Endothelial cell of umbilical vein (primary cell): Measurements from ENCODE around the gene USH2A. TPM values are rescaled to one million over a fixed set of nuclear protein-coding genes. Genes with fewer than 3 reads are reported as not detected.

Experiments used
- BruUV-seq: library from RNA; stranded (reverse); fragments of 400-500 nt; replicated peaks from 2 replicates; lab custom pipeline; 2021; lab: Mats Ljungman, UMichigan
- CTCF ChIA-PET: fragments of 300-600, 350-600 bp; sonication (Branson Sonifier 250); formaldehyde crosslinking; loops from one replicate; lab custom pipeline; 2021; ENCODE audit warnings: antibody characterized with exemption, inconsistent platforms; lab: Charles Lee
- POLR2A ChIA-PET: fragments of 300-600, 350-600 bp; sonication (Branson Sonifier 250); formaldehyde crosslinking; loops from one replicate; lab custom pipeline; 2021; ENCODE audit warnings: antibody characterized with exemption, inconsistent platforms; lab: Charles Lee
- DNase-seq: peaks from one replicate; pipeline ENCODE4 v3.0.0-alpha.2; 2011; ENCODE audit warnings: low read depth, low spot score
- FAIRE-seq: peaks from 2 replicates; lab custom pipeline; 2011; peaks lifted over from hg19 to GRCh38; lab: Jason Lieb, UNC
- H2AFZ ChIP-seq: 2 replicates; pipeline ENCODE4 v1.6.0; 2012; ENCODE audit warnings: low read depth, low read length, control low read depth, inconsistent platforms
- H3K27ac ChIP-seq: 2 replicates; pipeline ENCODE4 v1.5.1; 2011; ENCODE audit warnings: low read depth, mild to moderate bottlenecking, control low read depth, low read length, moderate library complexity; ENCODE audit not compliant: insufficient read depth
- H3K27me3 ChIP-seq, 2 experiments: 2 replicates each; pipeline versions ENCODE4 v1.6.0 to v1.6.1; 2011; ENCODE audit warnings: low read length in 2 of 2, mixed read lengths in 1 of 2; ENCODE audit not compliant: control insufficient read depth in 2 of 2, insufficient read depth in 2 of 2
- H3K36me3 ChIP-seq, 2 experiments: 2 replicates in 1 of 2; 3 replicates in 1 of 2; pipeline ENCODE4 v1.5.1; 2011; ENCODE audit warnings: low read length in 2 of 2, mild to moderate bottlenecking in 1 of 2, moderate library complexity in 1 of 2; ENCODE audit not compliant: control insufficient read depth in 2 of 2, insufficient read depth in 2 of 2; ENCODE audit errors: extremely low read depth in 1 of 2
- H3K4me1 ChIP-seq: 3 replicates; pipeline ENCODE4 v1.5.1; 2011; ENCODE audit warnings: mild to moderate bottlenecking, low read length; ENCODE audit not compliant: control insufficient read depth, insufficient read depth; ENCODE audit errors: extremely low read depth
- H3K4me2 ChIP-seq: 2 replicates; pipeline ENCODE4 v1.6.1; 2011; ENCODE audit warnings: low read length, control low read depth, mixed read lengths; ENCODE audit not compliant: insufficient read depth
- H3K4me3 ChIP-seq, 3 experiments: fragments of 200-600 bp in 1 of 3; sonication (generic), shearing (Covaris generic) in 1 of 3; replicated peaks in 1 of 3; 2 replicates each; pipeline ENCODE4 v1.5.1; 2011 to 2016; ENCODE audit warnings: control low read depth in 3 of 3, low read length in 3 of 3, mild to moderate bottlenecking in 2 of 3, inconsistent platforms in 1 of 3, low read depth in 1 of 3, moderate library complexity in 1 of 3; ENCODE audit not compliant: insufficient read depth in 1 of 3
- H3K79me2 ChIP-seq: 2 replicates; pipeline ENCODE4 v1.6.0; 2012; ENCODE audit warnings: low read length, inconsistent platforms; ENCODE audit not compliant: control insufficient read depth, insufficient read depth
- H3K9ac ChIP-seq: replicated peaks from 2 replicates; pipeline ENCODE3; 2011; ENCODE audit warnings: low read length, control low read depth; ENCODE audit not compliant: insufficient read depth; ENCODE audit errors: extremely low read depth
- H3K9me1 ChIP-seq: replicated peaks from 3 replicates; pipeline ENCODE4 v1.6.0; 2011; ENCODE audit warnings: mild to moderate bottlenecking, low read length; ENCODE audit not compliant: control insufficient read depth, insufficient read depth; ENCODE audit errors: extremely low read depth
- H3K9me3 ChIP-seq: replicated peaks from 2 replicates; pipeline ENCODE4 v1.5.1; 2012; ENCODE audit warnings: low read length, inconsistent platforms; ENCODE audit not compliant: control insufficient read depth, insufficient read depth
- H4K20me1 ChIP-seq: replicated peaks from 2 replicates; pipeline ENCODE3; 2011; ENCODE audit warnings: mild to moderate bottlenecking, low read length; ENCODE audit not compliant: control insufficient read depth, insufficient read depth; ENCODE audit errors: extremely low read depth
- CTCF ChIP-seq, 2 donors: IDR thresholded peaks; 1 replicate in 1 of 2; 2 replicates in 1 of 2; pipeline ENCODE4 v1.5.1; 2011; ENCODE audit warnings: low read length in 2 of 2, mild to moderate bottlenecking in 2 of 2, moderate library complexity in 2 of 2, control low read depth in 1 of 2, inconsistent platforms in 1 of 2, low read depth in 1 of 2; ENCODE audit not compliant: insufficient read depth in 1 of 2; ENCODE audit errors: extremely low read depth in 1 of 2
- EZH2 ChIP-seq: IDR thresholded peaks from 2 replicates; pipeline ENCODE4 v1.6.1; 2012; ENCODE audit warnings: borderline replicate concordance, low read depth, mild to moderate bottlenecking, moderate library complexity, low read length, inconsistent platforms; ENCODE audit not compliant: severe bottlenecking
- FOS ChIP-seq: IDR thresholded peaks from 2 replicates; pipeline ENCODE4 v1.6.1; 2011; ENCODE audit warnings: mild to moderate bottlenecking, low read length, moderate library complexity, borderline replicate concordance; ENCODE audit not compliant: insufficient read depth
- GATA2 ChIP-seq: IDR thresholded peaks from 2 replicates; pipeline ENCODE4 v1.7.0; 2011; ENCODE audit warnings: low read depth, mild to moderate bottlenecking, moderate library complexity, mixed read lengths, low read length; ENCODE audit not compliant: insufficient read length, insufficient read depth
- JUN ChIP-seq: IDR thresholded peaks from 2 replicates; pipeline ENCODE4 v1.6.1; 2011; ENCODE audit warnings: borderline replicate concordance, low read depth; ENCODE audit not compliant: insufficient read length, insufficient read depth
- MAX ChIP-seq: IDR thresholded peaks from 2 replicates; pipeline ENCODE4 v1.6.1; 2011; ENCODE audit not compliant: insufficient read depth, insufficient read length
- MYC ChIP-seq: IDR thresholded peaks from one replicate; pipeline ENCODE4 v1.6.1; 2011; ENCODE audit warnings: mild to moderate bottlenecking, low read depth, low read length
- POLR2A ChIP-seq: IDR thresholded peaks from 2 replicates; pipeline ENCODE4 v1.6.1; 2012; ENCODE audit warnings: low read depth, mild to moderate bottlenecking, control low read depth, low read length
- POLR2AphosphoS5 ChIP-seq: IDR thresholded peaks from 2 replicates; pipeline ENCODE4 v1.6.1; 2012; ENCODE audit warnings: low read depth, mild to moderate bottlenecking, control low read depth, low read length, moderate library complexity; ENCODE audit not compliant: insufficient read depth
- dilution Hi-C: fragments of 300-500 bp; cut with MboI; formaldehyde crosslinking; loops from one replicate; pipeline ENCODE4 v1.15.0; 2019; ENCODE audit warnings: low sequenced_read_pairs; ENCODE audit not compliant: extremely low pct_ligation_motif_present
- intact Hi-C: fragments of 100-400 bp; cut with micrococcal nuclease; formaldehyde crosslinking; loops from one replicate; pipeline ENCODE4 v1.10.0; 2022
- polyA plus RNA-seq, 4 experiments: library from polyadenylated mRNA; depleted of rRNA in 3 of 4; stranded (reverse) in 3 of 4; unstranded in 1 of 4; fragments of >200 nt; gene quantifications; 2 replicates each; pipeline versions ENCODE4 v1.2.1 to v1.2.3, GENCODE V29; 2011 to 2012; ENCODE audit warnings: missing spikeins in 1 of 4
- total RNA-seq: library from RNA; stranded (reverse); gene quantifications from 2 replicates; pipeline ENCODE4 v1.2.3, GENCODE V29; 2021

The USH2A gene
- total and polyA plus RNA-seq, 2 donors (not counting 3 experiments of a cell fraction or from before 2014, with no cell fraction given) = not detected

GRCh38 chr1:216193839-216194443 is 229.3 kb downstream of the USH2A start:
- TF ChIP-seq GATA2 = no peak
- TF ChIP-seq POLR2AphosphoS5 = no peak
- no peak for TF ChIP-seq JUN
- TF ChIP-seq MYC = no peak
- no peak for TF ChIP-seq EZH2
- no peak for TF ChIP-seq MAX
- TF ChIP-seq CTCF (IDR thresholded peaks at IDR 0.05; ENCODE audit: extremely low read depth in 1 of 2, insufficient read depth in 1 of 2, low read depth in 1 of 2, low read length in 2 of 2) = no peak
- TF ChIP-seq FOS = no peak
- TF ChIP-seq POLR2A = no peak
- Histone ChIP-seq H3K36me3 (no peaks in the 10 kb centered on the region), H4K20me1 (no peaks in the 10 kb centered on the region), H3K9me3 (peaks cover 2% of the 10 kb centered on the region), H3K4me2 (no peak overlapping the region), H3K79me2 (no peaks in the 10 kb centered on the region), H3K27me3 (no peaks in the 10 kb centered on the region), H3K4me3 (no peak overlapping the region), H3K9ac (no peak overlapping the region), H3K9me1 (no peaks in the 10 kb centered on the region), H3K4me1 (no peaks in the 10 kb centered on the region), H3K27ac (no peak overlapping the region), H2AFZ (no peak overlapping the region)
- dilution Hi-C loops = no loop called here
- ChIA-PET POLR2A (no interaction called here), CTCF (no interaction called here)
- DNase-seq = no peak
- intact Hi-C loops = no loop called here
- FAIRE-seq = no peak
- BruUV-seq = no TSS peak
